RWPE2 (cell line): Measurements from ENCODE around the gene ZNF525.

Experiments used
- ATAC-seq: fragments of 200-7000 bp; cut with Tn5 transposase; 3 replicates; pipeline ENCODE4 v1.9.1; 2021; ENCODE audit warnings: low read depth
- DNase-seq: peaks from one replicate; pipeline ENCODE4 v3.0.0-alpha.2; 2020; ENCODE audit warnings: low spot score
- H3K27ac ChIP-seq: fragments of 450-650 bp; 2 replicates; pipeline ENCODE4 v1.5.1; 2017; ENCODE audit warnings: mild to moderate bottlenecking; ENCODE audit not compliant: poor library complexity, severe bottlenecking
- H3K27me3 ChIP-seq: fragments of 250-450 bp; sonication (Bioruptor Pico); 2 replicates; pipeline ENCODE4 v1.5.1; 2021; ENCODE audit warnings: mild to moderate bottlenecking, moderate library complexity; ENCODE audit not compliant: insufficient read depth, poor library complexity, severe bottlenecking
- H3K36me3 ChIP-seq: fragments of 250-450 bp; sonication (Bioruptor Pico); 2 replicates; pipeline ENCODE4 v1.5.1; 2020; ENCODE audit warnings: low read depth, mild to moderate bottlenecking, moderate library complexity
- H3K4me1 ChIP-seq: fragments of 250-450 bp; sonication (Bioruptor Pico); 2 replicates; pipeline ENCODE4 v1.5.1; 2021; ENCODE audit warnings: mild to moderate bottlenecking, moderate library complexity; ENCODE audit not compliant: insufficient read depth, poor library complexity, severe bottlenecking
- H3K4me3 ChIP-seq: fragments of 250-450 bp; sonication (Bioruptor Pico); 2 replicates; pipeline ENCODE4 v1.5.1; 2021; ENCODE audit warnings: mild to moderate bottlenecking, moderate library complexity; ENCODE audit not compliant: severe bottlenecking
- H3K9me3 ChIP-seq: fragments of 250-450 bp; sonication (Bioruptor Pico); 2 replicates; pipeline ENCODE4 v1.5.1; 2021; ENCODE audit warnings: mild to moderate bottlenecking, moderate library complexity; ENCODE audit not compliant: severe bottlenecking
- TF ChIP-seq, protein P1 (sequence below): fragments of 450-650 bp; IDR thresholded peaks from one replicate; pipeline ENCODE4 v1.5.1; 2017; ENCODE audit warnings: mild to moderate bottlenecking, moderate library complexity; ENCODE audit not compliant: poor library complexity, severe bottlenecking

The ZNF525 gene

DNA sequence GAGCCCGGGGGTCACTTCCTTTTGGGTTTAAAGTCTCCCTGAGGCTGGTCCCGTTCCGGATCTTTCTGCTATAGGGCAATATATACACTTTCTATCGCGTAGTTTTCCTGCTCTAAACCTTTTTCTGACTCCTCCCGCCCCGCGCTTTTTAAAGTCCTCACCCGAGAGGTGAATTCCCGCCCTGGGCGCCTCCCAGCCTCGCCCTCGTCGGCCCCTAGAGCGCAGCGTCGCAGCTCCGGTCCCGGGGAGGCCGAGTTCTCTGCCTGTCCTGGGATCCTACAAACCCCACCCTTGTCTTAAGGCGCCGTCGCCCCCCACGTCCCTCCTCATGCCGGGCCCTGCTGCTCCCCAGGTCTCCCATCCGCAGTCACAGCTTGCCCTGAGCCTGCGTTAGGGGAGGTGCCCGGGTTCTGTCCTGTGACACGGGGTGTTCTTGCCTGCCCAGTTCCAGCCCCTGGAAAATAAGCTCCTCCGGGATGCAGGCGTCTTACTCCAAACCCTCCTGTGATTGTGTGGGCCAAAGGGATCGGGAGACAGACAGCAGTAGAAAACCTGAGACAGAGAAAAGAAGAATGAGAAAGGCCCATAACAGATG is 491 bp downstream of the ZNF525 start:
- H3K27ac ChIP-seq = peak overlapping the region; percentile 21
- ATAC-seq (peak; percentile 59), DNase-seq (no peak)
- no peaks in the 10 kb centered on the region for H3K9me3 ChIP-seq
- TF ChIP-seq, protein P1, sequence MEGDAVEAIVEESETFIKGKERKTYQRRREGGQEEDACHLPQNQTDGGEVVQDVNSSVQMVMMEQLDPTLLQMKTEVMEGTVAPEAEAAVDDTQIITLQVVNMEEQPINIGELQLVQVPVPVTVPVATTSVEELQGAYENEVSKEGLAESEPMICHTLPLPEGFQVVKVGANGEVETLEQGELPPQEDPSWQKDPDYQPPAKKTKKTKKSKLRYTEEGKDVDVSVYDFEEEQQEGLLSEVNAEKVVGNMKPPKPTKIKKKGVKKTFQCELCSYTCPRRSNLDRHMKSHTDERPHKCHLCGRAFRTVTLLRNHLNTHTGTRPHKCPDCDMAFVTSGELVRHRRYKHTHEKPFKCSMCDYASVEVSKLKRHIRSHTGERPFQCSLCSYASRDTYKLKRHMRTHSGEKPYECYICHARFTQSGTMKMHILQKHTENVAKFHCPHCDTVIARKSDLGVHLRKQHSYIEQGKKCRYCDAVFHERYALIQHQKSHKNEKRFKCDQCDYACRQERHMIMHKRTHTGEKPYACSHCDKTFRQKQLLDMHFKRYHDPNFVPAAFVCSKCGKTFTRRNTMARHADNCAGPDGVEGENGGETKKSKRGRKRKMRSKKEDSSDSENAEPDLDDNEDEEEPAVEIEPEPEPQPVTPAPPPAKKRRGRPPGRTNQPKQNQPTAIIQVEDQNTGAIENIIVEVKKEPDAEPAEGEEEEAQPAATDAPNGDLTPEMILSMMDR = no peak
- no peaks in the 10 kb centered on the region for H3K4me1 ChIP-seq
- H3K36me3 ChIP-seq = no peaks in the 10 kb centered on the region
- peak overlapping the region; percentile 92 for H3K4me3 ChIP-seq
- H3K27me3 ChIP-seq = no peaks in the 10 kb centered on the region

DNA sequence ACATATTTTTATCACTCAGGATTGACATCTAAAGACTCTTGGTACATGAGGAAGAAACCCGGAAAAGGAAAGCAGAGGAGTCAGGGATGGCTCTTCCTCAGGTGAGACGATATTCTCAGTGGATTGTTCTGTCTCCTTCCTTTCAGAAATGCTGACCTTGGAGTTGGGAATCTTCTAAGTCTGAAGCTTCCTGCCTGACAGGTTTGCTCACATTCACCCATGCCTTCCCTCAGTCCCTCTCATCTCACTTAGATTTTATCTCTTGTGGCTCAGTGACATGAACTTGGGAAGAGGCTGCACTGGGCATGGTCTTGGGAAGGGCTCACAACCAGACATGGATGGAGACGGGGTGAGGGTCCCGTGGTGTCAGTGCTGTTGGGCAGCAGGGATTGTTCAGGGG is 6.7 kb downstream of the ZNF525 start:
- Histone ChIP-seq H3K4me3 (no peak overlapping the region), H3K9me3 (no peaks in the 10 kb centered on the region), H3K27me3 (no peaks in the 10 kb centered on the region), H3K27ac (no peak overlapping the region), H3K4me1 (no peaks in the 10 kb centered on the region), H3K36me3 (peaks cover 38% of the 10 kb centered on the region)
- no peak for ATAC-seq
- TF ChIP-seq, protein P1 = no peak
- no peak for DNase-seq

DNA sequence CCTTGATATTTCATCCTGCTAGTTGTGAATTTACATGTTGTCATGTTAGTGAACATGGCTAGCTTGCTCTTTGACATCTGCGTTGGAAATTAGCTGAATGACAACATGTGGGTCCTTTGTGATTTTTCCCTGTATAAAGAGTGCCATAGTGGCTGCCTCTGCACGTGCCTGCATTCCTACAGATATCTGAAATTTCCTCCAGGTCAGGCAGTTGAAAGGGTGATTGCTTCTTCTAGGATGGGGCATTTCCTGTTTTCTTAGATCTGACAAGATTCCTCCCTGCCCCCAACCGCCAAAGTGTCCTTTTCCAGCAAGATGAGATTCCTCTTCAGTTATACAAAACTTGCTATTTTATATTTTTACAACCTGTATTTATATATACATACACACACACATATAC is 8.8 kb downstream of the ZNF525 start:
- ATAC-seq (no peak), DNase-seq (no peak)
- H3K9me3 ChIP-seq = peaks cover 1% of the 10 kb centered on the region
- H3K36me3 ChIP-seq = peaks cover 59% of the 10 kb centered on the region
- H3K27me3 ChIP-seq = no peaks in the 10 kb centered on the region
- TF ChIP-seq, protein P1 = no peak
- no peak overlapping the region for H3K4me3 ChIP-seq
- no peaks in the 10 kb centered on the region for H3K4me1 ChIP-seq
- no peak overlapping the region for H3K27ac ChIP-seq

DNA sequence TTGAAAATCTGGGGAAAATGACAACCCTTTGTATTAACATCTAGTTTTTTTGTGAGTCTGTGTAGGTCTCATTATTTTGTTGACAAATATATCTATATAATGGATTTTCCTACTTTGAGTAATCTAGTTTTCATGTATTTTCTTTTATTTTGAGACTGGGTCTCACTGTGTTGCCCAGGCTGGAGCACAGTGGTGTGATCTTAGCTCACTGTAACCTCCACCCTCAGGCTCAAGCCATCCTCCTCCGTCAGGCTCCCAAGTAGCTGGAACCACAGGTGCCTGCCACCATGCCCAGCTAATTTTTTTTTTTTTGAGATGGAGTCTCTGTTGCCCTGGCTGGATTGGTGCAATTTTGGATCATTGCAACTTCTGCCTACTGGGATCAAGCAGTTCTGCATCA is 9.2 kb downstream of the ZNF525 start:
- DNase-seq = no peak
- H3K27me3 ChIP-seq = no peaks in the 10 kb centered on the region
- ATAC-seq = no peak
- H3K4me3 ChIP-seq = no peak overlapping the region
- TF ChIP-seq, protein P1 = no peak
- H3K27ac ChIP-seq = no peak overlapping the region
- H3K36me3 ChIP-seq = peaks cover 63% of the 10 kb centered on the region
- peaks cover 6% of the 10 kb centered on the region for H3K9me3 ChIP-seq
- no peaks in the 10 kb centered on the region for H3K4me1 ChIP-seq

DNA sequence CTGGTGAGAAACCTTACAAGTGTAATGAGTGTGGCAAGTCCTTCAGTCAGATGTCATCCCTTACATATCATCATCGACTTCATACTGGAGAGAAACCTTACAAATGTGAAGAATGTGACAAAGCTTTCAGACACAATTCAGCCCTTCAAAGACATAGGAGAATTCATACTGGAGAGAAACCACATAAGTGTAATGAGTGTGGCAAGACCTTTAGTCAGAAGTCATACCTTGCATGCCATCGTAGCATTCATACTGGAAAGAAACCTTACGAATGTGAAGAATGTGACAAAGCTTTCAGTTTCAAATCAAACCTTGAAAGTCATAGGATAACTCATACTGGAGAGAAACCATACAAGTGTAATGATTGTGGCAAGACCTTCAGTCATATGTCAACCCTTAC is 15.9 kb downstream of the ZNF525 start:
- no peak overlapping the region for H3K4me3 ChIP-seq
- ATAC-seq (no peak), DNase-seq (no peak)
- TF ChIP-seq, protein P1 = no peak
- H3K27ac ChIP-seq = no peak overlapping the region
- peaks cover 24% of the 10 kb centered on the region for H3K9me3 ChIP-seq
- no peaks in the 10 kb centered on the region for H3K4me1 ChIP-seq
- H3K36me3 ChIP-seq = peaks cover 75% of the 10 kb centered on the region
- H3K27me3 ChIP-seq = no peaks in the 10 kb centered on the region
